ENCODE data around the gene HS3ST6.
"Not testable (repeated sequence)": the region's sequence is repeated elsewhere in the genome, so short reads cannot be mapped to it uniquely, and the experiment has no call there.

Gene HS3ST6

DNA sequence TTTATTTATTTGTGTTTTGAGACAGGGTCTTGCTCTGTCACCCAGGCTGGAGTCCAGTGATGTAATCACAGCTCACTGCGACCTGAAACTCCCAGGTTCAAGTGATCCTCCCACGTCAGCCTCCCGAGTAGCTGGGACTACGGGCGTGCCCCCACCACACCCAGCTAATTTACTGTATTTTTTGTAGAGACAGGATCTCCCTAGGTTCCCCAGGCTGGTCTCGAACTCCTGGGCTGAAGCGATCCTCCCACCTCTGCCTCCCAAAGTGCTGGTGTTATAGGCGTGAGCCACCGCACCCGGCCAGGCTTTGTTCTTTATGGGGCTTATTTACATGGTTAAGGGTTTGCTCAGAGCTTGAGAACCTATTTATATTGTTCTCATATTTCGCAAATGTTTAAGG, 40.4 kb downstream of the HS3ST6 start:
- DNase-seq (ENCODE audit: extremely low read depth, low read depth): no peak
- TF ChIP-seq, protein P1, sequence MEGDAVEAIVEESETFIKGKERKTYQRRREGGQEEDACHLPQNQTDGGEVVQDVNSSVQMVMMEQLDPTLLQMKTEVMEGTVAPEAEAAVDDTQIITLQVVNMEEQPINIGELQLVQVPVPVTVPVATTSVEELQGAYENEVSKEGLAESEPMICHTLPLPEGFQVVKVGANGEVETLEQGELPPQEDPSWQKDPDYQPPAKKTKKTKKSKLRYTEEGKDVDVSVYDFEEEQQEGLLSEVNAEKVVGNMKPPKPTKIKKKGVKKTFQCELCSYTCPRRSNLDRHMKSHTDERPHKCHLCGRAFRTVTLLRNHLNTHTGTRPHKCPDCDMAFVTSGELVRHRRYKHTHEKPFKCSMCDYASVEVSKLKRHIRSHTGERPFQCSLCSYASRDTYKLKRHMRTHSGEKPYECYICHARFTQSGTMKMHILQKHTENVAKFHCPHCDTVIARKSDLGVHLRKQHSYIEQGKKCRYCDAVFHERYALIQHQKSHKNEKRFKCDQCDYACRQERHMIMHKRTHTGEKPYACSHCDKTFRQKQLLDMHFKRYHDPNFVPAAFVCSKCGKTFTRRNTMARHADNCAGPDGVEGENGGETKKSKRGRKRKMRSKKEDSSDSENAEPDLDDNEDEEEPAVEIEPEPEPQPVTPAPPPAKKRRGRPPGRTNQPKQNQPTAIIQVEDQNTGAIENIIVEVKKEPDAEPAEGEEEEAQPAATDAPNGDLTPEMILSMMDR (IDR thresholded peaks at IDR 0.05; ENCODE audit: low read depth, low read length): no peak

DNA sequence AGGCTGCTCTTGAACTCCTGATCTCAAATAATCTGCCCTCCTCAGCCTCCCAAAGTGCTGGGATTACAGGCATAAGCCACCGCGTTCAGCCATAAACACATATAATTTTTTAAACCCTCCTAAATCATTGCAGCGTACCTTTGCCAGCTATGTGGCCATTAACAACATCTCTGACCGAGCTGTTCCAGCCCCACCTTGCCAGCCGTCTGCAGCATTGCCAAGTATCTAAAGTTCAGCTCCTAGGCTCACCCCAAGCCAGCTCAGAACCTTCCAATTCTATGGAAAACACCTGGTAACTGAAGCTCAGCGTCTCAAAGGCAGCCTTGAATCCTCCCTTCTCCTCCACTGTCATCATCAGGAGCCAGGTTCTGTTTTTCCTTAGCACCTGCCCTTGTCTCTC, 41.1 kb downstream of the HS3ST6 start:
- TF ChIP-seq, protein P1 (IDR thresholded peaks at IDR 0.05; ENCODE audit: low read depth, low read length): no peak
- no peak for DNase-seq (ENCODE audit: extremely low read depth, low read depth)

DNA sequence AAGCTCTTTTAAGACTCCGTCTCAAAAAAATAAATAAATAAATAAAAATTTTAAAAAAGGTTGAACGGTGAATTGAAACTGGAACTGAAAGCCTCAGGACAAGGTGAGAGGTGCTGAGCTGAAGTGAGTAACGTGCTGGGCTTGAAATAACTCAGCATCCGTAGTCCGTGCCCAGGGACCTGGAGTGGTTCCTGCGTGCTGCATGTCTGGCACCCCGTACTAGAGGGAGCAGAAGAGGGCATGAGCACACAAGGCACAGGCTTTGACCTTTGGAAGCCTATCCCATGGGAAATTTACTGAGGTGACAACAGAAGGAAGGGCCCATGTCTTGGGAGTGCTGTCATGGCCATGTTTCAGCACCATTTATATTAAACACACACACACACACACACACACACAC, 41.7 kb downstream of the HS3ST6 start:
- DNase-seq (ENCODE audit: extremely low read depth, low read depth): no peak
- TF ChIP-seq, protein P1 (IDR thresholded peaks at IDR 0.05; ENCODE audit: low read depth, low read length): no peak

DNA sequence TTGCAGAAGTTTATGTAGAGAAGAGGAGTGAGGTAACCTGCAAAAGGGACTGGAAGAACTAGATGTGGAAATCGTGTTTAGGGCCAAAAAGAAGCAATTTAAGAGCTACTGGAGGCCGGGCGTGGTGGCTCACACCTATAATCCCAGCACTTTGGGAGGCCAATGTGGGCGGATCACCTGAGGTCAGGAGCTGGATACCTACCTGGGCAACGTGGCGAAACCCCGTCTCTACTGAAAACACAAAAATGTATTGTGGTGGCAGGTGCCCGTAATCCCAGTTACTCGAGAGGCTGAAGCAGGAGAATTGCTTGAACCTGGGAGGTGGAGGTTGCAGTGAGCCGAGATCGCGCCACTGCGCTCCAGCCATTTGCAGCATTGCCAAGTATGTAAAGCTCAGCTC, 42.1 kb downstream of the HS3ST6 start:
- DNase-seq (ENCODE audit: extremely low read depth, low read depth): not testable (repeated sequence)

DNA sequence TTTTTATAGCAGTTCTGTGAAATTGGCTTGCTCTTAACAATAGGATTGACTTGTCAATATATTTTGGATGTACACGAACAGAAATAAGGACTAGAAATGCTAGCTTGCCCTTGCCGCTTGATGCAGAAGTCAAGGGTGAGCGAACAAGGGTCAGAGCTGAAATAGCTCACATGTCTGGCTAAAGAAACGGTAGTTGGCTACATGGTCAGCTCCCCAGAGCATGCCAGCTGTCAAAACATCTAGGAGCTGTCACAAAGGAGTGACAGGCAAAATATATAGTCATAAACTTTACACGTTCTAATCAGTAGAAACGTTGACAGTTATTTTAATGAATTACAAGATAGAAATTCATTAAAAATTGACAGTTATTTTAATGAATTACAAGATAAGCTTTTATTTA, 43.4 kb downstream of the HS3ST6 start:
- no peak for DNase-seq (ENCODE audit: extremely low read depth, low read depth)
- TF ChIP-seq, protein P1 (IDR thresholded peaks at IDR 0.05; ENCODE audit: low read depth, low read length): no peak

DNA sequence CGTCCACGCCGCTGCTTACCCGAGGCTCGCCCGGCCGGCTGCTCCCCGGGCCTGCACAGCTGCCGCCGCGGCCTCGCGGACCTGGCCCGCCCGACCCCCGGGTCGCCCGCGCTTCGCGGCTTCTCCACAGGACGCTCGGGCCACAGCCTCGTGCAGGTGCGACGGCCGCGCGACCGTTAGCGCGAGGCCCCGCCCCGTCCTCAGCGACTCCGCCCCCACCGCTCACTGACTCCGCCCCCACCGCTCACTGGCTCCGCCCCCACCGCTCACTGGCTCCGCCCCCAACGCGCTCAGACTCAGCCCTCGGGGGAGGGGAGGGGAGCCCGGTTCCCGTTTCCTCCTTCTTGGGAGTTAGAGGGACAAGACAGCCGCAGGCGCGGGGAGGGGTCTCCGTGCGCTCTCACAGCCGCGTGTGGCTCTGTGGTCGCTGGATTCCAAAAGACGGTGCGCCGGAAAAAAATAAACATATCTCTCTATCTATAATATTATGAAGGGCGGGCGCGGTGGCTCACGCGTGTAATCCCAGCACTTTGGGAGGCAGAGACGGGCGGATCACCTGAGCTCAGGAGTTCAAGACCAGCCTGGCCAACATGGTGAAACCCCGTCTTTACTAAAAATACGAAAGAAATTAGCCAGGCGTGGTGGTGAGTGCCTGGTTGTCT, 46.1 kb downstream of the HS3ST6 start, which contains the start of gene MEIOB:
Gene MEIOB (minus strand): TSS at position 191 of the 662 bp plus-strand sequence. CDS start 3,989 bp downstream, outside the sequence.
- DNase-seq (ENCODE audit: extremely low read depth, low read depth): no peak
- TF ChIP-seq, protein P1 (IDR thresholded peaks at IDR 0.05; ENCODE audit: low read depth, low read length): no peak

DNA sequence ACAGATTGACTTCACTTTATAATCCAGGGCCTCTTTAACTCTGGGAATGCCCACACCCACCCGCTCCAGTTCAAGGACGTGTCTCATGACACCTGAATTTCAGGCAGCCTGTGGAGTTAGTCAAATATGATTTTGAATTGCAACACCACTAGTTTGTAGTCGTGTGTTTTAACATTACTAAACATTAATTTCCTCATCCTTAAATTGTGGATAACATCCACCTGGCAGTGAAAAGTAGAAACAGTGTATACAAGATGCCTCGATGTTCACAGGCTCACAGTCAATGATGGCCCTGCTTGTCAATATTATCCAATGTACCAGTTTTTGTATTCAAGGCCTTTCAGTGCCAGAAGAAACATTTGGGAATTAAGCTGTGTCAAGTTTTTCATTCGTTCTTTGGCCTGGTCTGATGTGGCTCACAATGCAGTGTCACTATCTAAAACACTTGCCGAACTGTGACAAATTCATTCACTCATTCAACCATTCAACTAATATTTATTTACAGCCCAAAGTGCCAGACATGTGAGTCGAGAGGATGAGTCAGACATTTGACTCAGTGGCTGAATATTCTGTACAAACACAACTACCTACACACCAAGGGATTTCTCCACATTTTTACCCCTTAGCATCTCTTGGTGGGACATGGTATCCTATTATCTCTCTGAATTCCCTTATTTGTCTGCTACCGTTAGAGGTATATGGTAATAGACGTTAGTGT, 47.7 kb downstream of the HS3ST6 start:
- TF ChIP-seq, protein P1 (IDR thresholded peaks at IDR 0.05; ENCODE audit: low read depth, low read length): no peak
- DNase-seq (ENCODE audit: extremely low read depth, low read depth): no peak
